Measurements from ENCODE around the gene CFAP157. TPM values are rescaled to one million over a fixed set of nuclear protein-coding genes. Genes with fewer than 3 reads are reported as not detected.

Gene CFAP157
- total and polyA plus RNA-seq, 7 donors, result 0.12 TPM; not detected in 6

DNA sequence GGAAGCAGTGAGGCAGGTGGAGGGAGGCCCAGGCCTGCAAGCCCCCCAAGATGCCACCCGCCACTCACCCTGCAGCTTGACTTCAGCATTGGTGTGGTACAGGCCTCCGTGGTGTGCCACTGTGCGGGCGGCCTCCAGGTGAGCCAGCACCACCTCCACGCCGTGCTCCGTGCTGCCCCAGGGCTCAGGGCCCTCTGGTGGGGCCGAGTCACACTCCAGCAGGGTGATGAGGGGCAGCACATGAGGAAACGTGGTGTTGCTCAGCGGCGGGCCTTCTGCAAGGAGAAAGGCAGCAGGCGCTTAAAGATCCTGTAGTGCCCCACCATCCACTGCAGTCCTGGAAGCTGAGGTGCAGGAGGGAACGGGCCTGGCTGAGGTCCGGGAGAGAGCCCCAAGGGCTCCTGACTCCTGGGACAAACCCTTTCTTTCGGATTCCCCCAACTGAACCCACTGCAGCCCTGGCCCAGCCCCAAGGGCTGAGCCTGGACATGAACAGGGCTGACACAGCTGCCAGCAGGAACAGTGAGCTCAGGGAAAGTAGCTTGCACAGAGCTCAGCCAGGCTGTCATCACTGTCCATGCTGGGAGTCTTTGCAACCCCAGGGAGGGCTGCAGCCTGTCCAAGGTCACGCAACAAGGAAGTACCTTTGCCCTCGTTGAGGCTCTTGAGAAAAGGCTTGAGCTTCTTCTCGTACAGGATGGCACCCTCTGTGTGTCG lies 33.0 kb downstream of the CFAP157 start:
- Histone ChIP-seq H3K27ac (peak overlapping the region; percentile 30 to 74 (median 46)), H3K4me3 (no peak overlapping the region), H3K27me3 (peaks cover 4 to 32% (median 23%) of the 10 kb centered on the region in 3 donors), H3K4me1 (peaks cover 0 to 20% (median 13%) of the 10 kb centered on the region in 4 donors), H3K9me3 (no peaks in the 10 kb centered on the region), H3K36me3 (no peaks in the 10 kb centered on the region)
- WGBS, 2 donors, result 73 to 88% methylated on average over 19 of the region's 19 CpGs
- no peak for TF ChIP-seq POLR2A (IDR thresholded peaks at IDR 0.05)
- TF ChIP-seq, protein P1, sequence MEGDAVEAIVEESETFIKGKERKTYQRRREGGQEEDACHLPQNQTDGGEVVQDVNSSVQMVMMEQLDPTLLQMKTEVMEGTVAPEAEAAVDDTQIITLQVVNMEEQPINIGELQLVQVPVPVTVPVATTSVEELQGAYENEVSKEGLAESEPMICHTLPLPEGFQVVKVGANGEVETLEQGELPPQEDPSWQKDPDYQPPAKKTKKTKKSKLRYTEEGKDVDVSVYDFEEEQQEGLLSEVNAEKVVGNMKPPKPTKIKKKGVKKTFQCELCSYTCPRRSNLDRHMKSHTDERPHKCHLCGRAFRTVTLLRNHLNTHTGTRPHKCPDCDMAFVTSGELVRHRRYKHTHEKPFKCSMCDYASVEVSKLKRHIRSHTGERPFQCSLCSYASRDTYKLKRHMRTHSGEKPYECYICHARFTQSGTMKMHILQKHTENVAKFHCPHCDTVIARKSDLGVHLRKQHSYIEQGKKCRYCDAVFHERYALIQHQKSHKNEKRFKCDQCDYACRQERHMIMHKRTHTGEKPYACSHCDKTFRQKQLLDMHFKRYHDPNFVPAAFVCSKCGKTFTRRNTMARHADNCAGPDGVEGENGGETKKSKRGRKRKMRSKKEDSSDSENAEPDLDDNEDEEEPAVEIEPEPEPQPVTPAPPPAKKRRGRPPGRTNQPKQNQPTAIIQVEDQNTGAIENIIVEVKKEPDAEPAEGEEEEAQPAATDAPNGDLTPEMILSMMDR (IDR thresholded peaks at IDR 0.05), result no peak
- TF ChIP-seq POLR2AphosphoS5 (IDR thresholded peaks at IDR 0.05), result no peak
- TF ChIP-seq EP300 (IDR thresholded peaks at IDR 0.05), result no peak
- DNase-seq, result no peak
- intact Hi-C loops (cut with DNase I), result no loop called here

DNA sequence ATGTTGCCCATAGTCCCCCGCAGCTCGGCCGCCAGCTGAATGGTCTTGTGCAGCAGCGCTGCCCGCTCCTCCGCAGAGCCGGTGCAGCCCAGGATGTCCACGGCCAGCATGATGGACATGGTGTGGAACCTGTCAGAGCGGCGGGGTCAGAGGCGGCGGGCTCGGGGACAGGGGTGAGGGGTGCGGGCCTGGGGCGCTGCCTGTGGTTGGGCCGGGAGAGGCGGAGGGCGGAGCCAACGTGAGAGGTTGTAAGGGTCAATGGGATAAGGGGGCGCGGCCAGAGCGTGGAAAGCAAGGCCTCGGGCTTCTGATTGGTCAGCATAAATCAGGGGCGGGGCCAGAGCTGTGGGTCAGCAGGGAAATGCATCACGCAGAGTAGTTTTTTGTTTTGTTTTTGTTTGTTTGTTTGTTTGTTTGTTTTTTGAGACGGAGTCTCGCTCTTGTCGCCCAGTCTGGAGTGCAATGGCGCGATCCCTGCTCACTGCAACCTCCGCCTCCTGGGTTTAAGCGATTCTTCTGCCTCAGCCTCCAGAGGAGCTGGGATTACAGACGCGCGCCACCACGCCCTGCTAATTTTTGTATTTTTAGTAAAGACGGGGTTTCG lies 35.1 kb downstream of the CFAP157 start:
- Histone ChIP-seq H3K9me3 (no peaks in the 10 kb centered on the region), H3K36me3 (no peaks in the 10 kb centered on the region), H3K4me3 (peak overlapping the region in 1 of 4 donors; percentile 12), H3K4me1 (peaks cover 0 to 15% (median 10%) of the 10 kb centered on the region in 4 donors), H3K27me3 (peaks cover 4 to 35% (median 23%) of the 10 kb centered on the region in 3 donors), H3K27ac (peak overlapping the region in 2 of 4 donors; percentile 7 to 58)
- no peak for TF ChIP-seq POLR2AphosphoS5 (IDR thresholded peaks at IDR 0.05)
- no peak for TF ChIP-seq EP300 (IDR thresholded peaks at IDR 0.05)
- TF ChIP-seq POLR2A (IDR thresholded peaks at IDR 0.05), result no peak
- TF ChIP-seq, protein P1 (IDR thresholded peaks at IDR 0.05), result no peak
- WGBS, 2 donors, result 29 to 67% methylated on average over 38 of the region's 38 CpGs
- intact Hi-C loops (cut with DNase I), result no loop called here
- no peak for DNase-seq

DNA sequence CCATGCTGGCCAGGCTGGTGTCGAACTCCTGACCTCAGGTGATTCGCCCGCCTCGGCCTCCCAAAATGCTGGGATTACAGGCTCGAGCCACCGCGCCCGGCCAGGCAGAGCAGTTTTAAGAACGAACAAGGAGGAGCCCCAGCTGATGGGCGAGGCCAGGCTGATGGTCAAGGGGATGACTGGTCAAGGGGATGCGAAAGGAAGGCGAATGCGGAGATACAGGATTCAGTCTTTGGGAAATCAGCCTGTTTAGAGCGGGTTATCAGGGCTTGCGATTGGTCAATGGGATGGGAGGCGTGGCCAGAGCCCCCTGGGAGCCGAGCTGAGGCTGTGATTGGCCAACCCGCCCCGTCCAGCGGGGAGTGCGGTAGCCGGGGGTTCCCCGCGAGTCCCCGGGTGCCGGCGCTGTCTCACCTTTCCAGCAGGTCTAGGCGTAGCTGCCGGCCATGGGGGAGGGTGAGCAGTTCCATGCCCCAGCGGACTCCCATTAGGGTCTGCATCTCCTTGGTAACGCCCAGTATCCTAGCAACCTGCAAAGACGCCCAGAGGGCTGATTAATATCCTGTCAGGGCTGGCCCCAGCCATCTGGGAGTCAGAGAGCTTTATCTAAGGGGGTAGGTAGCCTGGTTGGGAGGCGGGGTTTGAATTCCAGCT lies 35.8 kb downstream of the CFAP157 start:
- Histone ChIP-seq H3K27ac (peak overlapping the region in 1 of 4 donors; percentile 58), H3K4me1 (peaks cover 0 to 15% (median 10%) of the 10 kb centered on the region in 4 donors), H3K4me3 (peak overlapping the region in 1 of 4 donors; percentile 12), H3K27me3 (peaks cover 4 to 35% (median 23%) of the 10 kb centered on the region in 3 donors), H3K9me3 (no peaks in the 10 kb centered on the region), H3K36me3 (no peaks in the 10 kb centered on the region)
- peak; percentile 80 for DNase-seq
- TF ChIP-seq POLR2A (IDR thresholded peaks at IDR 0.05), result no peak
- TF ChIP-seq EP300 (IDR thresholded peaks at IDR 0.05), result no peak
- TF ChIP-seq POLR2AphosphoS5 (IDR thresholded peaks at IDR 0.05), result no peak
- TF ChIP-seq, protein P1 (IDR thresholded peaks at IDR 0.05), result no peak
- intact Hi-C loops (cut with DNase I), result no loop called here
- WGBS, 2 donors, result 26 to 63% methylated on average over 33 of the region's 33 CpGs

DNA sequence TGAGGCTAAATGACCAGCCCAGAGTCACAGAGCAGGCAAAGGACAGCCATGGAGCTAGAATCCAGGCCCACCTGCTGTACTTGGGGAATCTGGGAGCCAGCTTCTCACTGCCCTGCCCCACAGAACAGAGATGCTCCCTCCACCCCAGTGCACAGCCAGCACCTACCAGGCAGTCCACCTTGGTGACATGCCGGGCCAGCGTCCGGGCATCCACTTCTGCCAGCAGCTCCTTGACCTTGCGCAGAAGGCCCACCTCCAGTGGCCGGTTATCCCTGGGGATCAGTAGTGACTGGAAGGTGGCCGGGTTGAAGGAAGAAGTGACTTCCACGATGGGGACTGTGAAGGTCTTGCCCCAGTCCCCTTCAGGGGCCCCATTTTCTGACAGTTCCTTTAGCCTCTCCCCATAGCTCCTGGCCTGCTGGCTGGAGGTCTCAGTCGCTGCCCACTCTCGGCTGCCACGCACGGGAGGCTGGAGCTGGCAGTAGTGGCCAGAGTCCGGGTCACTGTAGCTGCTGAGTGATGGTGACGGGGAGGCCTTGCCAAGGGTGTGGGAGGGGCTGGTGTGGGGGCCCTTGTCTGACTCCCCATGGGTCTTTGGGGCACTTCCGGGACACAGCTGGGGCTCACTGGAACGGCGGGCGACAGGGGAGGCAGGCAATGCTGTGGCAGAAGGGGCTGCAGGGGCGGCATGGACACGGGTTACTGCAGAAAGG lies 37.8 kb downstream of the CFAP157 start:
- WGBS, 2 donors, result 90 to 95% methylated on average over 19 of the region's 19 CpGs
- Histone ChIP-seq H3K4me1 (peaks cover 0 to 15% (median 10%) of the 10 kb centered on the region in 4 donors), H3K27me3 (peaks cover 4 to 35% (median 23%) of the 10 kb centered on the region in 3 donors), H3K27ac (no peak overlapping the region), H3K9me3 (no peaks in the 10 kb centered on the region), H3K36me3 (no peaks in the 10 kb centered on the region), H3K4me3 (no peak overlapping the region)
- no peak for DNase-seq
- intact Hi-C loops (cut with DNase I), result no loop called here
- no peak for TF ChIP-seq EP300 (IDR thresholded peaks at IDR 0.05)
- TF ChIP-seq, protein P1 (IDR thresholded peaks at IDR 0.05), result no peak
